LNCAP (cell line): ENCODE measurements around the gene XPO1.

Source experiments
- TF ChIP-seq, protein P1 (sequence below): fragments of 450-650 bp; IDR thresholded peaks from 2 replicates; pipeline ENCODE4 v1.5.1; 2017; ENCODE audit warnings: mild to moderate bottlenecking

The XPO1 gene

DNA sequence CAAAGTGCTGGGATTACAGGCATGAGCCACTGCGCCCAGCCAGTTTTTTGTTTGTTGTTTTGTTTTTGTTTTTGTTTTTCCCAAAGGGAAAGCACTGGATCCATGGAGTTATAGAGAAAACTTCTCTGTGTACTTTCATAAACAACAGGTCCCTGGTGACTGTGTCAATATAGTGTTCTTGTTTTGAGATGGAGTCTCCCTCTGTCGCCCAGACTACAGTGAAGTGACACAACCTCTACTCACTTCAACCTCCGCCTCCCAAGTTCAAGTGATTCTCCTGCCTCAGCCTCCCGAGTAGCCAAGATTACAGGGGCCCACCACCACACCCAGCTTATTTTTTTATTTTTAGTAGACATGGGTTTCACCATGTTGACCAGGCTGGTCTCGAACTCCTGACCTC is 83.8 kb downstream of the XPO1 start:
- TF ChIP-seq, protein P1, sequence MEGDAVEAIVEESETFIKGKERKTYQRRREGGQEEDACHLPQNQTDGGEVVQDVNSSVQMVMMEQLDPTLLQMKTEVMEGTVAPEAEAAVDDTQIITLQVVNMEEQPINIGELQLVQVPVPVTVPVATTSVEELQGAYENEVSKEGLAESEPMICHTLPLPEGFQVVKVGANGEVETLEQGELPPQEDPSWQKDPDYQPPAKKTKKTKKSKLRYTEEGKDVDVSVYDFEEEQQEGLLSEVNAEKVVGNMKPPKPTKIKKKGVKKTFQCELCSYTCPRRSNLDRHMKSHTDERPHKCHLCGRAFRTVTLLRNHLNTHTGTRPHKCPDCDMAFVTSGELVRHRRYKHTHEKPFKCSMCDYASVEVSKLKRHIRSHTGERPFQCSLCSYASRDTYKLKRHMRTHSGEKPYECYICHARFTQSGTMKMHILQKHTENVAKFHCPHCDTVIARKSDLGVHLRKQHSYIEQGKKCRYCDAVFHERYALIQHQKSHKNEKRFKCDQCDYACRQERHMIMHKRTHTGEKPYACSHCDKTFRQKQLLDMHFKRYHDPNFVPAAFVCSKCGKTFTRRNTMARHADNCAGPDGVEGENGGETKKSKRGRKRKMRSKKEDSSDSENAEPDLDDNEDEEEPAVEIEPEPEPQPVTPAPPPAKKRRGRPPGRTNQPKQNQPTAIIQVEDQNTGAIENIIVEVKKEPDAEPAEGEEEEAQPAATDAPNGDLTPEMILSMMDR: no peak

DNA sequence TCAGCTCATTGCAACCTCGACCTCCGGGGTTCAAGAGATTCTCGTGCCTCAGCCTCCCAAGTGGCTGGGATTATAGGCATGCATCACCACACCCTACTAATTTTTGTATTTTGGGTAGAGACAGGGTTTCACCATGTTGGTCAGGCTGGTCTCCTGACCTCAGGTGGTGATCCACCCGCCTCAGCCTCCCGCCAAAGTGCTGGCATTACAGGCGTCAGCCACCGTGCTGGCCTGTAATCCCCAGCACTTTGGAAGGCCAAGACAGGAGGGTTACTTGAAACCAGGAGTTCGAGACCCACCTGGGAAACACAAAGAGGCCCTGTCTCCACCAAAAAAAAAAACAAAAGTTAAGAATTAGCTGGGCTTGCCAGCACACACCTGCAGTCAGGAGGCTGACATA is 85.8 kb downstream of the XPO1 start:
- TF ChIP-seq, protein P1: no peak

DNA sequence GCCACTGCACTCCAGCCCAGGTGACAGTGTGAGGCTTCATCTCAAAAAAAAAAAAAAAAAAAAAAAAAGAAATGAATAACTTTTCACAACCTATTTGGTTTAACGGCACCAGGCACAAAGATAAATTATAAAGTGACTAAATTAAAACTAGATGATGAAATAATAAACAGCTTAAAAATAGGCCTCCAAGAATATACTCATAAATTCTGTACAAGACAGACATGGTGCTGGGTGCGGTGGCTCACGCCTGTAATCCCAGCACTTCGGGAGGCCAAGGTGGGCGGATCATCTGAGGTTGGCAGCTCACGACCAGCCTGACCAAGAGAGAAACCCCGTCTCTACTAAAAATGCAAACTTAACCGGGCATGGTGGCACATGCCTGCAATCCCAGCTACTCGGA is 87.0 kb downstream of the XPO1 start:
- TF ChIP-seq, protein P1: no peak

DNA sequence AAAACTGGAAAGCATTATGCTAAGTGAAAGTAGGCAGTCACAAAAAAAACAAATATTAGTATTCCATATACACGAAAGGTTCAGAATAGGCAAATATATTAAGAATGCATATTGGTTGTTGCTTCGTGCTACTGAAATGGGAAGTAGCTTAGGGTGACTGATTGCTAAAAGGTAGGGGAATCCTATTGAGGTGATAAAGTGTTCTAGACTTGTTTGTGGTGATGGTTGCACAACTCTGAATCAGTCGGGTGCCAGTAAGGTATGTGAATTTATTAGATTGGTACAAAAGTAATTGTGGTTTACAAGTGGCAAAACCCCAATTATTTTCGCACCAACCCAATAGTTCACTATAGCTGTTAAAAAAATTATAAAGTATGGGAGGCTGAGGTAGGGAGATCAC is 88.0 kb downstream of the XPO1 start:
- TF ChIP-seq, protein P1: no peak

DNA sequence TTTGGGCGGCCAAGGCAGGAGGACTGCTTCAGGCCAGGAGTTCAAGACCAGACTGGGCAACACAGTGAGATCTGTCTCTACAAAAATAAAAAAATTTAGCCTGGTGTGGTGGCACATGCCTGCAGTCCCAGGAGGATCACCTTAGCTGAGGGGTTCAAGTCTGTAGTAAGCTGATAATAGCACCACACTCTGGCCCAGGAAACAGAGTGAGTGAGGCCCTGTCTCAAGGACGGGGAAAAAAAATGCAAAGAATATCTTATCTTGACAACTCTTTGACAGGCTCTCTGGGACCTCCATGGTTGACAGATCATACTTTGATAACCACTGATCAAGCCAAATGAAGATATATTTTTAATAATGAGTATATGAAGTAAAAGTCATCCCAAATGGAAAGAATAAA is 89.9 kb downstream of the XPO1 start:
- TF ChIP-seq, protein P1: no peak

GRCh38 chr2:61443342-61444041 is 94.7 kb downstream of the XPO1 start:
- TF ChIP-seq, protein P1: no peak

DNA sequence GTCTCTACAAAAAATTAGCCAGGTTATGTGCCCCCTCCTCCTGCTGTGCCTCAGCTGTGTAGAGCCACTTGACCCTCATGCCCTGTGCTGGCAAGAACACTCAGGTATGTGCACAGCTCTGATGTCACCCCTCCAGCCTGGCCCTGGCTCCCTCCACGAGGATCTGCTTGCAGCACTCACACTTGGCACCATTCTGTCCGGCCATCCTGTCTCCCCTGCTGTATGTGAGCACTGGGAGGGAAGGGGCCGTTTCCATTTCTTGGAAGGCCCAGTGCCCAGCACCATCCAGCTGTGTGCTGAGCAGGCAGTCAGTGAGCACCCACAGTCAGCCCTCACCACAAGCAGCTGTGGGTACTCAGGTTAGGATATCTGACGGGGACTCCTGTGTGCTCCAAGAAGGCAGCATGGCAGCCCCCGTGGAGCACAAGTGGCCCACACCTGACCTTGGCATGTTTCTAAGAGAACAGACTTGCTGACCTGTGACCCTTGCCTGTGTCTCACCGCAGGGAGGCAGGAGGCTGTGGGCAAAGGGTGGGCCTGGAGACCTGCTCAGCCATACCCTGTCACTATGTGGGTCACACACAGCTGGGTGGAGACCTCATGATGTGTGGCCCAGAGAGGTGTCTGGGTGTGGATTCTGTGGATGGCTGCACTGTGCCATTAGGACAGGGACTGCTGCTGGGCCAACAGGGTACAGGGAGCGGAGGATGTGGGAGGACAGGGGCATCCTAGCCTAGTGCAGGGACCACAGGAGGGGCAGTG is 98.7 kb downstream of the XPO1 start:
- TF ChIP-seq, protein P1: no peak
